Erythroblast (primary cell): ENCODE measurements around the gene ZNF672.

Source experiments
- GATA1 ChIP-seq: IDR thresholded peaks from 2 replicates; pipeline ENCODE4 v1.6.1; 2011; ENCODE audit warnings: low read depth, mild to moderate bottlenecking, control low read depth, low read length, moderate library complexity
- POLR2A ChIP-seq: IDR thresholded peaks from 2 replicates; pipeline ENCODE4 v1.6.1; 2011; ENCODE audit warnings: mild to moderate bottlenecking, low read length

GRCh38 chr1:248897412-248898337, 59.7 kb downstream of the ZNF672 start:
- TF ChIP-seq POLR2A: no peak
- TF ChIP-seq GATA1: no peak
